Cardiac fibroblast (primary cell): ENCODE measurements around the gene VPS41.

Experiments
- DNase-seq, 2 donors: peaks; one replicate each; pipeline versions ENCODE4 v3.0.0 to v3.0.0-alpha.2; 2010; ENCODE audit warnings: low read depth in 2 of 2
- H3K4me3 ChIP-seq, 2 donors: replicated peaks in 1 of 2; 1 replicate in 1 of 2; 2 replicates in 1 of 2; pipeline ENCODE4 v1.5.1; 2011; ENCODE audit warnings: low read depth in 2 of 2, low read length in 2 of 2, mild to moderate bottlenecking in 2 of 2, moderate library complexity in 1 of 2
- CTCF ChIP-seq: IDR thresholded peaks from one replicate; pipeline ENCODE4 v1.5.1; 2011; ENCODE audit warnings: low read depth, mild to moderate bottlenecking, low read length, inconsistent platforms

The VPS41 gene

GRCh38 chr7:38806912-38807311, 102.1 kb downstream of the VPS41 start:
- no peak for TF ChIP-seq CTCF
- no peak overlapping the region for H3K4me3 ChIP-seq
- DNase-seq, result no peak

GRCh38 chr7:38801786-38802185, 107.2 kb downstream of the VPS41 start:
- no peak overlapping the region for H3K4me3 ChIP-seq
- peak; percentile 20 to 22 for DNase-seq
- TF ChIP-seq CTCF, result no peak

- no peak for DNase-seq
- TF ChIP-seq CTCF, result no peak
- no peak overlapping the region for H3K4me3 ChIP-seq
Measured at GRCh38 chr7:38798552-38799267, 110.3 kb downstream of the VPS41 start.

GRCh38 chr7:38796626-38797501, 112.1 kb downstream of the VPS41 start:
- DNase-seq, result peak; percentile 61 to 76
- no peak overlapping the region for H3K4me3 ChIP-seq
- peak; percentile 62 for TF ChIP-seq CTCF

- TF ChIP-seq CTCF, result no peak
- no peak overlapping the region for H3K4me3 ChIP-seq
- DNase-seq, result no peak
Measured at GRCh38 chr7:38795593-38795992, 113.4 kb downstream of the VPS41 start.

GRCh38 chr7:38781991-38782390, 127.0 kb downstream of the VPS41 start:
- no peak for DNase-seq
- H3K4me3 ChIP-seq, result no peak overlapping the region
- no peak for TF ChIP-seq CTCF
